Measurements from ENCODE around the gene IL1B. TPM values are rescaled to one million over a fixed set of nuclear protein-coding genes. Genes with fewer than 3 reads are reported as not detected.

The IL1B gene
- total RNA-seq, 1 donor from 2014 or later: not detected

- Mint-ChIP-seq H3K27me3 (ENCODE audit: unreplicated experiment) (no peaks in the 10 kb centered on the region), H3K4me1 (ENCODE audit: unreplicated experiment) (peaks cover 29% of the 10 kb centered on the region), H3K36me3 (ENCODE audit: unreplicated experiment) (no peaks in the 10 kb centered on the region), H3K9me3 (ENCODE audit: unreplicated experiment) (peaks cover 18% of the 10 kb centered on the region), H3K27ac (ENCODE audit: unreplicated experiment) (peak overlapping the region; percentile 96), H3K4me3 (ENCODE audit: unreplicated experiment) (no peak overlapping the region)
- no peak for DNase-seq (ENCODE audit: extremely low spot score, unreplicated experiment)
- no peak for TF ChIP-seq CTCF (IDR thresholded peaks at IDR 0.05)
These were observed 31.0 kb downstream of the IL1B start for GRCh38 chr2:112805542-112805941.

- H3K27me3 Mint-ChIP-seq (ENCODE audit: unreplicated experiment): no peaks in the 10 kb centered on the region
- H3K9me3 Mint-ChIP-seq (ENCODE audit: unreplicated experiment): peaks cover 25% of the 10 kb centered on the region
- H3K4me3 Mint-ChIP-seq (ENCODE audit: unreplicated experiment): no peak overlapping the region
- H3K36me3 Mint-ChIP-seq (ENCODE audit: unreplicated experiment): no peaks in the 10 kb centered on the region
- no peak for TF ChIP-seq CTCF (IDR thresholded peaks at IDR 0.05)
- peaks cover 28% of the 10 kb centered on the region for H3K4me1 Mint-ChIP-seq (ENCODE audit: unreplicated experiment)
- no peak for DNase-seq (ENCODE audit: extremely low spot score, unreplicated experiment)
- H3K27ac Mint-ChIP-seq (ENCODE audit: unreplicated experiment): peak overlapping the region; percentile 96
These were observed 32.7 kb downstream of the IL1B start for GRCh38 chr2:112803691-112804521.

- Mint-ChIP-seq H3K27me3 (ENCODE audit: unreplicated experiment) (no peaks in the 10 kb centered on the region), H3K4me3 (ENCODE audit: unreplicated experiment) (no peak overlapping the region), H3K36me3 (ENCODE audit: unreplicated experiment) (no peaks in the 10 kb centered on the region), H3K27ac (ENCODE audit: unreplicated experiment) (no peak overlapping the region), H3K9me3 (ENCODE audit: unreplicated experiment) (peaks cover 12% of the 10 kb centered on the region), H3K4me1 (ENCODE audit: unreplicated experiment) (peaks cover 28% of the 10 kb centered on the region)
- no peak for TF ChIP-seq CTCF (IDR thresholded peaks at IDR 0.05)
- DNase-seq (ENCODE audit: extremely low spot score, unreplicated experiment): no peak
These were observed 35.5 kb downstream of the IL1B start for GRCh38 chr2:112800881-112801583.

GRCh38 chr2:112798979-112799975 lies 37.3 kb downstream of the IL1B start:
- peaks cover 16% of the 10 kb centered on the region for H3K4me1 Mint-ChIP-seq (ENCODE audit: unreplicated experiment)
- no peaks in the 10 kb centered on the region for H3K27me3 Mint-ChIP-seq (ENCODE audit: unreplicated experiment)
- no peak overlapping the region for H3K4me3 Mint-ChIP-seq (ENCODE audit: unreplicated experiment)
- TF ChIP-seq CTCF (IDR thresholded peaks at IDR 0.05): no peak
- no peak overlapping the region for H3K27ac Mint-ChIP-seq (ENCODE audit: unreplicated experiment)
- peaks cover 8% of the 10 kb centered on the region for H3K9me3 Mint-ChIP-seq (ENCODE audit: unreplicated experiment)
- DNase-seq (ENCODE audit: extremely low spot score, unreplicated experiment): no peak
- no peaks in the 10 kb centered on the region for H3K36me3 Mint-ChIP-seq (ENCODE audit: unreplicated experiment)

Data from osteocyte (in vitro differentiated cells).